Astrocyte (in vitro differentiated cells and primary cell): ENCODE data around the gene MYADML2. TPM values are rescaled to one million over a fixed set of nuclear protein-coding genes. Genes with fewer than 3 reads are reported as not detected.
"Not testable (repeated sequence)": the region's sequence is repeated elsewhere in the genome, so short reads cannot be mapped to it uniquely, and the experiment has no call there.

Source experiments
- DNase-seq: peaks from one replicate; pipeline ENCODE4 v3.0.0-alpha.2; 2010; ENCODE audit warnings: low read depth
- FAIRE-seq: peaks from 2 replicates; lab custom pipeline; 2011; peaks lifted over from hg19 to GRCh38; lab: Jason Lieb, UNC
- H2AFZ ChIP-seq: 2 replicates; pipeline ENCODE4 v1.6.0; 2012; ENCODE audit warnings: low read depth, low read length, inconsistent platforms
- H3K27ac ChIP-seq: 2 replicates; pipeline ENCODE4 v1.5.1; 2011; ENCODE audit warnings: low read depth, low read length, inconsistent platforms
- H3K27me3 ChIP-seq: 2 replicates; pipeline ENCODE4 v1.6.0; 2011; ENCODE audit warnings: low read length, inconsistent platforms; ENCODE audit not compliant: insufficient read depth
- H3K36me3 ChIP-seq: 2 replicates; pipeline ENCODE4 v1.5.1; 2011; ENCODE audit warnings: low read length, inconsistent platforms; ENCODE audit not compliant: insufficient read depth
- H3K4me1 ChIP-seq: 2 replicates; pipeline ENCODE4 v1.5.1; 2011; ENCODE audit warnings: low read length, inconsistent platforms; ENCODE audit not compliant: insufficient read depth
- H3K4me2 ChIP-seq: 2 replicates; pipeline ENCODE4 v1.6.0; 2012; ENCODE audit warnings: low read length, inconsistent platforms
- H3K4me3 ChIP-seq: 2 replicates; pipeline ENCODE4 v1.5.1; 2011; ENCODE audit warnings: low read depth, mild to moderate bottlenecking, low read length, inconsistent platforms; ENCODE audit not compliant: insufficient read depth
- H3K79me2 ChIP-seq: 2 replicates; pipeline ENCODE4 v1.6.0; 2012; ENCODE audit warnings: mild to moderate bottlenecking, low read length, inconsistent platforms; ENCODE audit not compliant: insufficient read depth
- H3K9ac ChIP-seq: 2 replicates; pipeline ENCODE4 v1.6.0; 2012; ENCODE audit warnings: mild to moderate bottlenecking, low read length, inconsistent platforms
- H3K9me3 ChIP-seq: 2 replicates; pipeline ENCODE4 v1.5.1; 2012; ENCODE audit warnings: low read depth, mild to moderate bottlenecking, low read length, inconsistent platforms; ENCODE audit not compliant: insufficient read depth
- H4K20me1 ChIP-seq: 2 replicates; pipeline ENCODE4 v1.6.0; 2012; ENCODE audit warnings: low read length, inconsistent platforms; ENCODE audit not compliant: insufficient read depth
- H3K27ac Mint-ChIP-seq: one replicate; pipeline ENCODE4 v1.8.0; 2021; ENCODE audit warnings: mild to moderate bottlenecking, mixed read lengths; ENCODE audit not compliant: unreplicated experiment
- H3K27me3 Mint-ChIP-seq: one replicate; pipeline ENCODE4 v1.8.0; 2021; ENCODE audit warnings: low read depth, mixed read lengths; ENCODE audit not compliant: unreplicated experiment
- H3K36me3 Mint-ChIP-seq: one replicate; pipeline ENCODE4 v1.8.0; 2021; ENCODE audit warnings: low read depth, mixed read lengths; ENCODE audit not compliant: unreplicated experiment
- H3K4me1 Mint-ChIP-seq: one replicate; pipeline ENCODE4 v1.8.0; 2021; ENCODE audit warnings: low read depth, mixed read lengths; ENCODE audit not compliant: unreplicated experiment
- H3K4me3 Mint-ChIP-seq: one replicate; pipeline ENCODE4 v1.8.0; 2021; ENCODE audit warnings: mild to moderate bottlenecking, moderate library complexity, mixed read lengths; ENCODE audit not compliant: unreplicated experiment
- H3K9me3 Mint-ChIP-seq: one replicate; pipeline ENCODE4 v1.8.0; 2021; ENCODE audit warnings: mild to moderate bottlenecking, mixed read lengths; ENCODE audit not compliant: unreplicated experiment
- CTCF ChIP-seq: IDR thresholded peaks from 2 replicates; pipeline ENCODE4 v1.5.1; 2011; ENCODE audit warnings: low read depth, mild to moderate bottlenecking, inconsistent platforms, low read length, moderate library complexity; ENCODE audit not compliant: insufficient read depth
- EZH2 ChIP-seq: IDR thresholded peaks from 2 replicates; pipeline ENCODE4 v1.6.1; 2012; ENCODE audit warnings: mild to moderate bottlenecking, low read length, inconsistent platforms; ENCODE audit not compliant: insufficient read depth
- total RNA-seq: library from RNA; stranded (reverse); gene quantifications from 2 replicates; pipeline ENCODE4 v1.2.1, GENCODE V29; 2021

MYADML2 gene
- total RNA-seq, 1 donor from 2014 or later = not detected

- H3K36me3 Mint-ChIP-seq = no peaks in the 10 kb centered on the region
- peaks cover 32% of the 10 kb centered on the region for H3K27me3 Mint-ChIP-seq
- DNase-seq = no peak
Observed at GRCh38 chr17:81954131-81955057, 7.4 kb upstream of the MYADML2 start.

GRCh38 chr17:81953443-81953842 is 6.4 kb upstream of the MYADML2 start:
- DNase-seq, H2AFZ ChIP-seq, H3K36me3 ChIP-seq, H3K27ac Mint-ChIP-seq, H3K4me3 Mint-ChIP-seq, H3K4me1 ChIP-seq, H3K79me2 ChIP-seq, H3K9ac ChIP-seq, H3K9me3 Mint-ChIP-seq, H3K27ac ChIP-seq, H3K4me1 Mint-ChIP-seq, H3K4me3 ChIP-seq, H4K20me1 ChIP-seq, H3K4me2 ChIP-seq, H3K9me3 ChIP-seq, FAIRE-seq, H3K36me3 Mint-ChIP-seq, H3K27me3 ChIP-seq: not testable (repeated sequence)
- peaks cover 27% of the 10 kb centered on the region for H3K27me3 Mint-ChIP-seq

More at GRCh38 chr17:81954131-81955057, 7.4 kb upstream of the MYADML2 start:
- Histone ChIP-seq H3K4me3 (no peak overlapping the region), H3K79me2 (no peaks in the 10 kb centered on the region), H3K36me3 (no peaks in the 10 kb centered on the region), H3K27ac (no peak overlapping the region), H4K20me1 (peaks cover 7% of the 10 kb centered on the region), H3K4me1 (no peaks in the 10 kb centered on the region), H3K9me3 (no peaks in the 10 kb centered on the region), H3K4me2 (no peak overlapping the region), H3K9ac (no peak overlapping the region), H2AFZ (no peak overlapping the region), H3K27me3 (peaks cover 9% of the 10 kb centered on the region)
- H3K9me3 Mint-ChIP-seq = peaks cover 2% of the 10 kb centered on the region
- no peak overlapping the region for H3K27ac Mint-ChIP-seq
- no peak overlapping the region for H3K4me3 Mint-ChIP-seq
- TF ChIP-seq CTCF (no peak), EZH2 (no peak)
- H3K4me1 Mint-ChIP-seq = peaks cover 3% of the 10 kb centered on the region
- no peak for FAIRE-seq

GRCh38 chr17:81952792-81953228 is 5.8 kb upstream of the MYADML2 start:
- H3K9me3 ChIP-seq = no peaks in the 10 kb centered on the region
- H3K9me3 Mint-ChIP-seq = peaks cover 2% of the 10 kb centered on the region
- H3K79me2 ChIP-seq = no peaks in the 10 kb centered on the region
- no peaks in the 10 kb centered on the region for H3K36me3 Mint-ChIP-seq
- DNase-seq = no peak
- no peaks in the 10 kb centered on the region for H3K4me1 ChIP-seq
- no peak overlapping the region for H3K4me3 ChIP-seq
- H3K36me3 ChIP-seq = no peaks in the 10 kb centered on the region
- no peak overlapping the region for H3K4me2 ChIP-seq
- TF ChIP-seq CTCF (no peak), EZH2 (no peak)
- no peak overlapping the region for H3K27ac Mint-ChIP-seq
- no peak overlapping the region for H3K4me3 Mint-ChIP-seq
- peaks cover 3% of the 10 kb centered on the region for H3K4me1 Mint-ChIP-seq
- no peak overlapping the region for H3K9ac ChIP-seq
- H2AFZ ChIP-seq = no peak overlapping the region
- no peaks in the 10 kb centered on the region for H3K27me3 ChIP-seq
- no peaks in the 10 kb centered on the region for H4K20me1 ChIP-seq
- no peak for FAIRE-seq
- H3K27me3 Mint-ChIP-seq = peaks cover 20% of the 10 kb centered on the region
- no peak overlapping the region for H3K27ac ChIP-seq
